H7 (cell line): ENCODE data around the gene RPGRIP1. TPM values are rescaled to one million over a fixed set of nuclear protein-coding genes. Genes with fewer than 3 reads are reported as not detected.
A peak's percentile ranks its signal among the peaks of the same experiment; 100 is the strongest.
"Not testable (repeated sequence)": the region's sequence is repeated elsewhere in the genome, so short reads cannot be mapped to it uniquely, and the experiment has no call there.

Source experiments
- DNase-seq: peaks from one replicate; pipeline ENCODE4 v3.0.0; 2012
- H3K27me3 ChIP-seq: 2 replicates; pipeline ENCODE4 v1.6.0; 2011; ENCODE audit warnings: mild to moderate bottlenecking, low read length; ENCODE audit not compliant: control insufficient read depth, insufficient read depth
- H3K36me3 ChIP-seq: replicated peaks from 2 replicates; pipeline ENCODE4 v1.5.1; 2011; ENCODE audit warnings: low read length; ENCODE audit not compliant: control insufficient read depth, insufficient read depth
- H3K4me3 ChIP-seq: 2 replicates; pipeline ENCODE4 v1.5.1; 2011; ENCODE audit warnings: low read depth, mild to moderate bottlenecking, control low read depth, low read length, moderate library complexity; ENCODE audit not compliant: insufficient read depth
- total RNA-seq: library from RNA; depleted of rRNA; stranded (reverse); fragments of >200 nt; shearing (Covaris generic); gene quantifications from 2 replicates; pipeline ENCODE4 v1.2.3, GENCODE V29; 2014

The RPGRIP1 gene
- total RNA-seq, 1 experiment from 2014 or later = 0.14 TPM

- H3K27me3 ChIP-seq = no peaks in the 10 kb centered on the region
- H3K36me3 ChIP-seq = peaks cover 22% of the 10 kb centered on the region
- peak; percentile 30 for DNase-seq
- peak overlapping the region; percentile 96 for H3K4me3 ChIP-seq
Observed at GRCh38 chr14:21268617-21269251, 11.1 kb upstream of the RPGRIP1 start.

- Histone ChIP-seq H3K36me3 (peaks cover 15% of the 10 kb centered on the region), H3K4me3 (peak within 1 kb of the TSS; percentile 96), H3K27me3 (no peaks in the 10 kb centered on the region)
- peak; percentile 98 for DNase-seq
Observed at GRCh38 chr14:21269252-21270046, 10.4 kb upstream of the RPGRIP1 start, which contains the start of gene HNRNPC. Gene HNRNPC (minus strand): TSS chr14:21269442. CDS start chr14:21234193, 35,249 bp downstream.

GRCh38 chr14:21272661-21273060 lies 7.2 kb upstream of the RPGRIP1 start:
- H3K27me3 ChIP-seq, H3K4me3 ChIP-seq, DNase-seq, H3K36me3 ChIP-seq: not testable (repeated sequence)

- H3K27me3 ChIP-seq = no peaks in the 10 kb centered on the region
- no peaks in the 10 kb centered on the region for H3K36me3 ChIP-seq
- no peak overlapping the region for H3K4me3 ChIP-seq
- DNase-seq = no peak
Observed at GRCh38 chr14:21275261-21275858, 4.5 kb upstream of the RPGRIP1 start.

GRCh38 chr14:21278632-21279031 lies 1.3 kb upstream of the RPGRIP1 start:
- no peak for DNase-seq
- Histone ChIP-seq H3K36me3 (no peaks in the 10 kb centered on the region), H3K27me3 (no peaks in the 10 kb centered on the region), H3K4me3 (no peak overlapping the region)

GRCh38 chr14:21281917-21282316 lies 2.0 kb downstream of the RPGRIP1 start:
- not testable (repeated sequence) for H3K36me3 ChIP-seq, H3K4me3 ChIP-seq, DNase-seq, H3K27me3 ChIP-seq

- H3K4me3 ChIP-seq, DNase-seq, H3K36me3 ChIP-seq, H3K27me3 ChIP-seq: not testable (repeated sequence)
Observed at GRCh38 chr14:21286516-21286915, 6.6 kb downstream of the RPGRIP1 start.

GRCh38 chr14:21287168-21287567 lies 7.3 kb downstream of the RPGRIP1 start:
- no peak overlapping the region for H3K4me3 ChIP-seq
- no peak for DNase-seq
- no peaks in the 10 kb centered on the region for H3K27me3 ChIP-seq
- no peaks in the 10 kb centered on the region for H3K36me3 ChIP-seq

GRCh38 chr14:21294026-21294425 lies 14.1 kb downstream of the RPGRIP1 start:
- not testable (repeated sequence) for H3K27me3 ChIP-seq, DNase-seq, H3K4me3 ChIP-seq, H3K36me3 ChIP-seq

GRCh38 chr14:21298358-21298757 lies 18.5 kb downstream of the RPGRIP1 start:
- Histone ChIP-seq H3K36me3 (no peaks in the 10 kb centered on the region), H3K4me3 (no peak overlapping the region), H3K27me3 (peaks cover 7% of the 10 kb centered on the region; the same call in 1 of the 2 replicates)
- DNase-seq = no peak

- DNase-seq = no peak
- Histone ChIP-seq H3K36me3 (no peaks in the 10 kb centered on the region), H3K4me3 (no peak overlapping the region), H3K27me3 (peaks cover 7% of the 10 kb centered on the region; the same call in 1 of the 2 replicates)
Observed at GRCh38 chr14:21299562-21300130, 19.8 kb downstream of the RPGRIP1 start.

GRCh38 chr14:21300892-21301291 lies 21.0 kb downstream of the RPGRIP1 start:
- no peaks in the 10 kb centered on the region for H3K36me3 ChIP-seq
- H3K27me3 ChIP-seq = peaks cover 7% of the 10 kb centered on the region; the same call in 1 of the 2 replicates
- H3K4me3 ChIP-seq = peak overlapping the region; percentile 25
- DNase-seq = peak; percentile 86

- no peak for DNase-seq
- no peaks in the 10 kb centered on the region for H3K36me3 ChIP-seq
Observed at GRCh38 chr14:21302013-21302835, 22.3 kb downstream of the RPGRIP1 start.

GRCh38 chr14:21302836-21303140 lies 22.9 kb downstream of the RPGRIP1 start:
- not testable (repeated sequence) for H3K4me3 ChIP-seq, H3K36me3 ChIP-seq, H3K27me3 ChIP-seq, DNase-seq

More at GRCh38 chr14:21302013-21302835, 22.3 kb downstream of the RPGRIP1 start:
- Histone ChIP-seq H3K27me3 (peaks cover 7% of the 10 kb centered on the region; the same call in 1 of the 2 replicates), H3K4me3 (no peak overlapping the region)
